AG04450 (cell line): Measurements from ENCODE around the gene TECTA. TPM values are rescaled to one million over a fixed set of nuclear protein-coding genes. Genes with fewer than 3 reads are reported as not detected.

Experiments
- CTCF ChIA-PET: fragments of 300-600, 350-600 bp; formaldehyde crosslinking; extraction: SDS; loops from one replicate; lab custom pipeline; 2022; ENCODE audit warnings: antibody characterized with exemption, inconsistent platforms; lab: Charles Lee
- POLR2A ChIA-PET: fragments of 350-600 bp; formaldehyde crosslinking; extraction: SDS; loops from one replicate; lab custom pipeline; 2021; ENCODE audit warnings: antibody characterized with exemption, inconsistent platforms; lab: Yijun Ruan, JAX
- DNase-seq: peaks from one replicate; pipeline ENCODE4 v3.0.0-alpha.2; 2011; ENCODE audit warnings: low read depth, low spot score
- H3K27ac ChIP-seq: one replicate; pipeline ENCODE4 v1.5.1; 2012; ENCODE audit warnings: low read depth, low read length, control low read depth
- H3K27me3 ChIP-seq: one replicate; pipeline ENCODE4 v1.6.0; 2012; ENCODE audit warnings: low read length; ENCODE audit not compliant: control insufficient read depth, insufficient read depth
- H3K4me3 ChIP-seq: 2 replicates; pipeline ENCODE4 v1.5.1; 2011; ENCODE audit warnings: mild to moderate bottlenecking, low read depth, low read length, control low read depth
- H3K9me3 ChIP-seq: 2 replicates; pipeline ENCODE4 v1.5.1; 2012; ENCODE audit warnings: low read length; ENCODE audit not compliant: control insufficient read depth, insufficient read depth
- CTCF ChIP-seq: IDR thresholded peaks from 2 replicates; pipeline ENCODE4 v1.5.1; 2011; ENCODE audit warnings: low read depth, low read length, control low read depth, inconsistent platforms
- polyA plus RNA-seq: library from polyadenylated mRNA; depleted of rRNA; stranded (reverse); fragments of >200 nt; gene quantifications from 2 replicates; pipeline ENCODE4 v1.2.3, GENCODE V29; 2011

TECTA gene
- polyA plus RNA-seq, 1 experiment = 0.37 TPM

GRCh38 chr11:121106812-121107211 is 5.8 kb downstream of the TECTA start:
- Histone ChIP-seq H3K4me3 (no peak overlapping the region), H3K27me3 (peaks cover 37% of the 10 kb centered on the region), H3K27ac (no peak overlapping the region), H3K9me3 (no peaks in the 10 kb centered on the region)
- DNase-seq = no peak
- ChIA-PET CTCF (no interaction called here), POLR2A (no interaction called here)
- TF ChIP-seq CTCF = no peak

GRCh38 chr11:121108413-121108812 is 7.4 kb downstream of the TECTA start:
- TF ChIP-seq CTCF = no peak
- POLR2A ChIA-PET = no interaction called here
- CTCF ChIA-PET = interaction anchor here (0.6 kb wide), 1 partner anchor 193 kb away, joined by 3 read pairs; no protein-coding TSS in a partner anchor
- no peak overlapping the region for H3K27ac ChIP-seq
- DNase-seq = no peak
- no peaks in the 10 kb centered on the region for H3K9me3 ChIP-seq
- H3K4me3 ChIP-seq = no peak overlapping the region
- H3K27me3 ChIP-seq = peaks cover 32% of the 10 kb centered on the region

GRCh38 chr11:121109471-121109870 is 8.4 kb downstream of the TECTA start:
- H3K4me3 ChIP-seq = no peak overlapping the region
- no peak for TF ChIP-seq CTCF
- no peak overlapping the region for H3K27ac ChIP-seq
- ChIA-PET POLR2A (no interaction called here), CTCF (no interaction called here)
- peaks cover 32% of the 10 kb centered on the region for H3K27me3 ChIP-seq
- no peak for DNase-seq
- no peaks in the 10 kb centered on the region for H3K9me3 ChIP-seq

GRCh38 chr11:121109916-121110586 is 9.0 kb downstream of the TECTA start:
- POLR2A ChIA-PET = no interaction called here
- DNase-seq = no peak
- H3K9me3 ChIP-seq = no peaks in the 10 kb centered on the region
- H3K27ac ChIP-seq = no peak overlapping the region
- no peak overlapping the region for H3K4me3 ChIP-seq
- no peak for TF ChIP-seq CTCF
- CTCF ChIA-PET = interaction anchor here (1.9 kb wide), 1 partner anchor 176 kb away, joined by 6 read pairs; no protein-coding TSS in a partner anchor
- peaks cover 32% of the 10 kb centered on the region for H3K27me3 ChIP-seq

GRCh38 chr11:121110871-121111724 is 10.1 kb downstream of the TECTA start:
- no peaks in the 10 kb centered on the region for H3K9me3 ChIP-seq
- no peak overlapping the region for H3K4me3 ChIP-seq
- no peak for DNase-seq
- peaks cover 24% of the 10 kb centered on the region for H3K27me3 ChIP-seq
- ChIA-PET CTCF (interaction anchor here (0.6 to 1.9 kb wide), 9 partner anchors 10 to 1032 kb away, joined by 3 to 8 read pairs (median 5); no protein-coding TSS in a partner anchor), POLR2A (no interaction called here)
- H3K27ac ChIP-seq = no peak overlapping the region
- TF ChIP-seq CTCF = no peak
